HepG2 (cell line): Measurements from ENCODE around the gene CBFA2T2. TPM values are rescaled to one million over a fixed set of nuclear protein-coding genes. Genes with fewer than 3 reads are reported as not detected.
A peak's percentile ranks its signal among the peaks of the same experiment; 100 is the strongest.

Source experiments
- CBX2 ChIP-seq, 2 experiments: fragments of 200-600 bp in 1 of 2; sonication (generic); formaldehyde crosslinking in 1 of 2; IDR thresholded peaks; 2 replicates each; pipeline versions ENCODE4 v1.7.0 to v1.8.1; 2018 to 2022; ENCODE audit warnings: low read depth in 2 of 2, low read length in 1 of 2, mild to moderate bottlenecking in 1 of 2, missing genetic modification reagents in 1 of 2
- CHCHD3 ChIP-seq: sonication (generic); formaldehyde crosslinking; IDR thresholded peaks from 2 replicates; pipeline ENCODE4 v1.8.0; 2022; ENCODE audit warnings: mild to moderate bottlenecking, missing genetic modification reagents, moderate library complexity
- CHD4 ChIP-seq: fragments of 200-600 bp; sonication (generic); IDR thresholded peaks from 2 replicates; pipeline ENCODE4 v1.7.0; 2017; ENCODE audit warnings: mild to moderate bottlenecking, low read length, borderline replicate concordance
- FOXO1 ChIP-seq: sonication (generic); formaldehyde crosslinking; IDR thresholded peaks from 2 replicates; pipeline ENCODE4 v1.4.0; 2020; ENCODE audit warnings: missing genetic modification reagents
- HOXD1 ChIP-seq: sonication (generic); formaldehyde crosslinking; IDR thresholded peaks from 2 replicates; pipeline ENCODE4 v1.5.0; 2020; ENCODE audit warnings: missing genetic modification reagents
- IRX3 ChIP-seq: sonication (generic); formaldehyde crosslinking; IDR thresholded peaks from 2 replicates; pipeline ENCODE4 v1.8.1; 2023; ENCODE audit warnings: mild to moderate bottlenecking, low read depth, missing genetic modification reagents, borderline replicate concordance
- PAF1 ChIP-seq: IDR thresholded peaks from 2 replicates; pipeline ENCODE4 v1.6.1; 2016; ENCODE audit warnings: missing genetic modification reagents, missing compliant biosample characterization
- PTBP1 ChIP-seq: fragments of 200-400 bp; formaldehyde crosslinking; IDR thresholded peaks from 2 replicates; pipeline ENCODE4 v1.6.1; 2018; ENCODE audit warnings: low read length, low read depth; ENCODE audit not compliant: poor library complexity, severe bottlenecking
- ZNF282 ChIP-seq: fragments of 450-650 bp; IDR thresholded peaks from 2 replicates; pipeline ENCODE4 v1.6.1; 2018; ENCODE audit not compliant: partially characterized antibody
- ZNF543 ChIP-seq: sonication (generic); formaldehyde crosslinking; IDR thresholded peaks from 2 replicates; pipeline ENCODE4 v1.4.0; 2020; ENCODE audit warnings: mild to moderate bottlenecking, missing genetic modification reagents
- ZNF672 ChIP-seq: sonication (generic); formaldehyde crosslinking; IDR thresholded peaks from 2 replicates; pipeline ENCODE4 v1.8.1; 2022; ENCODE audit warnings: missing genetic modification reagents
- ZNF773 ChIP-seq: sonication (generic); formaldehyde crosslinking; IDR thresholded peaks from 2 replicates; pipeline ENCODE4 v1.4.0; 2020; ENCODE audit warnings: missing genetic modification reagents, borderline replicate concordance
- polyA plus RNA-seq, 8 experiments: library from polyadenylated mRNA; depleted of rRNA in 3 of 8; stranded (reverse) in 7 of 8; unstranded in 1 of 8; fragments of >200 nt; fragmentation: Illumina TruSeq in 4 of 8; extraction: Trizol in 4 of 8; gene quantifications; 2 replicates each; pipeline versions ENCODE4 v1.2.1 to v1.2.3, GENCODE V29; 2011 to 2016; ENCODE audit warnings: low read depth in 4 of 8, missing spikeins in 1 of 8, mixed read lengths in 1 of 8; ENCODE audit not compliant: insufficient read depth in 1 of 8
- total RNA-seq, 5 experiments: library from RNA; depleted of rRNA; stranded (reverse); fragments of >200 nt; fragmentation: Illumina TruSeq; extraction: Trizol; gene quantifications; 2 replicates each; pipeline ENCODE4 v1.2.3, GENCODE V29; 2016; ENCODE audit warnings: low read depth in 1 of 5
- TF ChIP-seq, protein P1 (sequence below): sonication (generic); formaldehyde crosslinking; IDR thresholded peaks from 2 replicates; pipeline ENCODE4 v1.9.0; 2021; ENCODE audit warnings: missing genetic modification reagents, mild to moderate bottlenecking, borderline replicate concordance
- TF ChIP-seq, protein P2 (sequence below): sonication (generic); formaldehyde crosslinking; IDR thresholded peaks from 2 replicates; pipeline ENCODE4 v1.4.0; 2020; ENCODE audit warnings: missing genetic modification reagents
- TF ChIP-seq, protein P3 (sequence below): sonication (generic); formaldehyde crosslinking; IDR thresholded peaks from 2 replicates; pipeline ENCODE4 v1.5.0; 2020; ENCODE audit warnings: mild to moderate bottlenecking, missing genetic modification reagents
- TF ChIP-seq, protein P4 (sequence below): sonication (generic); formaldehyde crosslinking; IDR thresholded peaks from 2 replicates; pipeline ENCODE4 v1.4.0; 2020; ENCODE audit warnings: missing genetic modification reagents
- TF ChIP-seq, protein P5 (sequence below): sonication (generic); formaldehyde crosslinking; IDR thresholded peaks from 2 replicates; pipeline ENCODE4 v1.4.0; 2020; ENCODE audit warnings: missing genetic modification reagents

The CBFA2T2 gene
- total and polyA plus RNA-seq, 2 of the 13 experiments (the other 11 are each of a cell fraction or from before 2014, with no cell fraction given) = 6.3 to 21.2 TPM

DNA sequence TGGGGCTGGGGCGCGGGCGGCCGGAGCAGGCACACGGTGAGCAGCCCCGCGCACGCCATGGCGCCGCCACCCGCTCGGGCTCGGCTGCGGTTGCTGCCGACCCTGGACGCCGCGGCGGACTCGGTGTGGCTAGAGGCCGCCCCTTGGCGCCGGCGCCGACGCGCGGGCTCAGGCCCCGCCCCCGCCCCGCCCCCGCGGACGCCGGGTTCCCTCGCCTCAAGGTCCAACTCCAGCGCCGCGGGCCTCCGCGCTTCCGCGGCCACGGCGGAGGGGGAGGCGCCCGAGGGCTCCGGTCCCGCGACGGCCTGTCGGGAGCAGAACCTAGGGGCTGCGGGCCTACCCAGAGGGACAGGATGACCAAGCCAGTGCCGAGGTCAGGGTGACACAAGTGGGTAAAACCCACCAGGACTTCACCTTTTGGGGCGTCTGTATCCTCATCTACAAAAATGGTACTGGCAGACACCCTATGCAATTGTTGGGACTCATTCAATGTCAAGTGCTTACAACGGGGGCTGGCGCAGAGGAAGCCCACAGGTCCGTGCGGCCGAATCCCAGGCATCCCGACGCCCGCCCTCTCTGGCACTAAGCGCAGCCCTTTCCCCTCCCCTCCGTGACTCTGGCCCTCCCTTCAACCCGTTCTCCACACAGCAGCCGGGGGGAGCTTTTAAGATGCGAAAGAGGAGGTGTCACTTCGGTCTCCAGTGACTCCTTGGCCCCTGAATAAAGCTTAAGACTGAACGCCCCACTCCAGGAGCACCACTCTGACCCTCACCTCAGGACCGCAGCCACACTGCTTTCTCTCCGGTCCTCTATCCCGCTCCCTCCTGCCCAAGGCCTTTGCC is 184.6 kb downstream of the CBFA2T2 start, which contains the start of gene NECAB3 (continued):
- TF ChIP-seq, protein P1, sequence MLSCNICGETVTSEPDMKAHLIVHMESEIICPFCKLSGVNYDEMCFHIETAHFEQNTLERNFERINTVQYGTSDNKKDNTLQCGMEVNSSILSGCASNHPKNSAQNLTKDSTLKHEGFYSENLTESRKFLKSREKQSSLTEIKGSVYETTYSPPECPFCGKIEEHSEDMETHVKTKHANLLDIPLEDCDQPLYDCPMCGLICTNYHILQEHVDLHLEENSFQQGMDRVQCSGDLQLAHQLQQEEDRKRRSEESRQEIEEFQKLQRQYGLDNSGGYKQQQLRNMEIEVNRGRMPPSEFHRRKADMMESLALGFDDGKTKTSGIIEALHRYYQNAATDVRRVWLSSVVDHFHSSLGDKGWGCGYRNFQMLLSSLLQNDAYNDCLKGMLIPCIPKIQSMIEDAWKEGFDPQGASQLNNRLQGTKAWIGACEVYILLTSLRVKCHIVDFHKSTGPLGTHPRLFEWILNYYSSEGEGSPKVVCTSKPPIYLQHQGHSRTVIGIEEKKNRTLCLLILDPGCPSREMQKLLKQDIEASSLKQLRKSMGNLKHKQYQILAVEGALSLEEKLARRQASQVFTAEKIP (CRISPR knock-in tag) = no peak
- TF ChIP-seq, protein P2, sequence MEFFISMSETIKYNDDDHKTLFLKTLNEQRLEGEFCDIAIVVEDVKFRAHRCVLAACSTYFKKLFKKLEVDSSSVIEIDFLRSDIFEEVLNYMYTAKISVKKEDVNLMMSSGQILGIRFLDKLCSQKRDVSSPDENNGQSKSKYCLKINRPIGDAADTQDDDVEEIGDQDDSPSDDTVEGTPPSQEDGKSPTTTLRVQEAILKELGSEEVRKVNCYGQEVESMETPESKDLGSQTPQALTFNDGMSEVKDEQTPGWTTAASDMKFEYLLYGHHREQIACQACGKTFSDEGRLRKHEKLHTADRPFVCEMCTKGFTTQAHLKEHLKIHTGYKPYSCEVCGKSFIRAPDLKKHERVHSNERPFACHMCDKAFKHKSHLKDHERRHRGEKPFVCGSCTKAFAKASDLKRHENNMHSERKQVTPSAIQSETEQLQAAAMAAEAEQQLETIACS = peak; percentile 76
- no peak for TF ChIP-seq PAF1 (CRISPR knock-in tag)
- peak; percentile 74; the same call in 1 of the 2 replicates for TF ChIP-seq IRX3 (CRISPR knock-in tag)
- TF ChIP-seq HOXD1 = peak; percentile 93; the same call in 1 of the 2 replicates
- peak; percentile 39; the same call in 1 of the 2 replicates for TF ChIP-seq FOXO1
- TF ChIP-seq, protein P3, sequence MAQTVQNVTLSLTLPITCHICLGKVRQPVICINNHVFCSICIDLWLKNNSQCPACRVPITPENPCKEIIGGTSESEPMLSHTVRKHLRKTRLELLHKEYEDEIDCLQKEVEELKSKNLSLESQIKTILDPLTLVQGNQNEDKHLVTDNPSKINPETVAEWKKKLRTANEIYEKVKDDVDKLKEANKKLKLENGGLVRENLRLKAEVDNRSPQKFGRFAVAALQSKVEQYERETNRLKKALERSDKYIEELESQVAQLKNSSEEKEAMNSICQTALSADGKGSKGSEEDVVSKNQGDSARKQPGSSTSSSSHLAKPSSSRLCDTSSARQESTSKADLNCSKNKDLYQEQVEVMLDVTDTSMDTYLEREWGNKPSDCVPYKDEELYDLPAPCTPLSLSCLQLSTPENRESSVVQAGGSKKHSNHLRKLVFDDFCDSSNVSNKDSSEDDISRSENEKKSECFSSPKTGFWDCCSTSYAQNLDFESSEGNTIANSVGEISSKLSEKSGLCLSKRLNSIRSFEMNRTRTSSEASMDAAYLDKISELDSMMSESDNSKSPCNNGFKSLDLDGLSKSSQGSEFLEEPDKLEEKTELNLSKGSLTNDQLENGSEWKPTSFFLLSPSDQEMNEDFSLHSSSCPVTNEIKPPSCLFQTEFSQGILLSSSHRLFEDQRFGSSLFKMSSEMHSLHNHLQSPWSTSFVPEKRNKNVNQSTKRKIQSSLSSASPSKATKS (CRISPR knock-in tag) = no peak
- TF ChIP-seq ZNF543 (CRISPR knock-in tag) = peak; percentile 51; the same call in 1 of the 2 replicates
- TF ChIP-seq, protein P4, sequence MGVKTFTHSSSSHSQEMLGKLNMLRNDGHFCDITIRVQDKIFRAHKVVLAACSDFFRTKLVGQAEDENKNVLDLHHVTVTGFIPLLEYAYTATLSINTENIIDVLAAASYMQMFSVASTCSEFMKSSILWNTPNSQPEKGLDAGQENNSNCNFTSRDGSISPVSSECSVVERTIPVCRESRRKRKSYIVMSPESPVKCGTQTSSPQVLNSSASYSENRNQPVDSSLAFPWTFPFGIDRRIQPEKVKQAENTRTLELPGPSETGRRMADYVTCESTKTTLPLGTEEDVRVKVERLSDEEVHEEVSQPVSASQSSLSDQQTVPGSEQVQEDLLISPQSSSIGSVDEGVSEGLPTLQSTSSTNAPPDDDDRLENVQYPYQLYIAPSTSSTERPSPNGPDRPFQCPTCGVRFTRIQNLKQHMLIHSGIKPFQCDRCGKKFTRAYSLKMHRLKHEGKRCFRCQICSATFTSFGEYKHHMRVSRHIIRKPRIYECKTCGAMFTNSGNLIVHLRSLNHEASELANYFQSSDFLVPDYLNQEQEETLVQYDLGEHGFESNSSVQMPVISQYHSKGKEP (CRISPR knock-in tag) = no peak
- no peak for TF ChIP-seq CHD4
- peak; percentile 49 for TF ChIP-seq PTBP1
- no peak for TF ChIP-seq ZNF672 (CRISPR knock-in tag)
- peak; percentile 69; the same call in 1 of the 2 replicates for TF ChIP-seq ZNF773
- TF ChIP-seq CHCHD3 (CRISPR knock-in tag) = no peak
- TF ChIP-seq, protein P5, sequence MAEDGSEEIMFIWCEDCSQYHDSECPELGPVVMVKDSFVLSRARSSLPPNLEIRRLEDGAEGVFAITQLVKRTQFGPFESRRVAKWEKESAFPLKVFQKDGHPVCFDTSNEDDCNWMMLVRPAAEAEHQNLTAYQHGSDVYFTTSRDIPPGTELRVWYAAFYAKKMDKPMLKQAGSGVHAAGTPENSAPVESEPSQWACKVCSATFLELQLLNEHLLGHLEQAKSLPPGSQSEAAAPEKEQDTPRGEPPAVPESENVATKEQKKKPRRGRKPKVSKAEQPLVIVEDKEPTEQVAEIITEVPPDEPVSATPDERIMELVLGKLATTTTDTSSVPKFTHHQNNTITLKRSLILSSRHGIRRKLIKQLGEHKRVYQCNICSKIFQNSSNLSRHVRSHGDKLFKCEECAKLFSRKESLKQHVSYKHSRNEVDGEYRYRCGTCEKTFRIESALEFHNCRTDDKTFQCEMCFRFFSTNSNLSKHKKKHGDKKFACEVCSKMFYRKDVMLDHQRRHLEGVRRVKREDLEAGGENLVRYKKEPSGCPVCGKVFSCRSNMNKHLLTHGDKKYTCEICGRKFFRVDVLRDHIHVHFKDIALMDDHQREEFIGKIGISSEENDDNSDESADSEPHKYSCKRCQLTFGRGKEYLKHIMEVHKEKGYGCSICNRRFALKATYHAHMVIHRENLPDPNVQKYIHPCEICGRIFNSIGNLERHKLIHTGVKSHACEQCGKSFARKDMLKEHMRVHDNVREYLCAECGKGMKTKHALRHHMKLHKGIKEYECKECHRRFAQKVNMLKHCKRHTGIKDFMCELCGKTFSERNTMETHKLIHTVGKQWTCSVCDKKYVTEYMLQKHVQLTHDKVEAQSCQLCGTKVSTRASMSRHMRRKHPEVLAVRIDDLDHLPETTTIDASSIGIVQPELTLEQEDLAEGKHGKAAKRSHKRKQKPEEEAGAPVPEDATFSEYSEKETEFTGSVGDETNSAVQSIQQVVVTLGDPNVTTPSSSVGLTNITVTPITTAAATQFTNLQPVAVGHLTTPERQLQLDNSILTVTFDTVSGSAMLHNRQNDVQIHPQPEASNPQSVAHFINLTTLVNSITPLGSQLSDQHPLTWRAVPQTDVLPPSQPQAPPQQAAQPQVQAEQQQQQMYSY (CRISPR knock-in tag) = peak; percentile 78; the same call in 1 of the 2 replicates
- no peak for TF ChIP-seq ZNF282
- no peak for TF ChIP-seq CBX2 (IDR thresholded peaks at IDR 0.05; ENCODE audit: low read depth, low read length)
- TF ChIP-seq CBX2 (CRISPR knock-in tag; IDR thresholded peaks at IDR 0.05; ENCODE audit: low read depth) = 0 out of 2 replicates have a peak, but pooled peaks have one; percentile 21
